Measurements from ENCODE around the gene TUT1. TPM values are rescaled to one million over a fixed set of nuclear protein-coding genes. Genes with fewer than 3 reads are reported as not detected.

TUT1 gene
- total RNA-seq, 1 donor from 2014 or later: 23.1 TPM

DNA sequence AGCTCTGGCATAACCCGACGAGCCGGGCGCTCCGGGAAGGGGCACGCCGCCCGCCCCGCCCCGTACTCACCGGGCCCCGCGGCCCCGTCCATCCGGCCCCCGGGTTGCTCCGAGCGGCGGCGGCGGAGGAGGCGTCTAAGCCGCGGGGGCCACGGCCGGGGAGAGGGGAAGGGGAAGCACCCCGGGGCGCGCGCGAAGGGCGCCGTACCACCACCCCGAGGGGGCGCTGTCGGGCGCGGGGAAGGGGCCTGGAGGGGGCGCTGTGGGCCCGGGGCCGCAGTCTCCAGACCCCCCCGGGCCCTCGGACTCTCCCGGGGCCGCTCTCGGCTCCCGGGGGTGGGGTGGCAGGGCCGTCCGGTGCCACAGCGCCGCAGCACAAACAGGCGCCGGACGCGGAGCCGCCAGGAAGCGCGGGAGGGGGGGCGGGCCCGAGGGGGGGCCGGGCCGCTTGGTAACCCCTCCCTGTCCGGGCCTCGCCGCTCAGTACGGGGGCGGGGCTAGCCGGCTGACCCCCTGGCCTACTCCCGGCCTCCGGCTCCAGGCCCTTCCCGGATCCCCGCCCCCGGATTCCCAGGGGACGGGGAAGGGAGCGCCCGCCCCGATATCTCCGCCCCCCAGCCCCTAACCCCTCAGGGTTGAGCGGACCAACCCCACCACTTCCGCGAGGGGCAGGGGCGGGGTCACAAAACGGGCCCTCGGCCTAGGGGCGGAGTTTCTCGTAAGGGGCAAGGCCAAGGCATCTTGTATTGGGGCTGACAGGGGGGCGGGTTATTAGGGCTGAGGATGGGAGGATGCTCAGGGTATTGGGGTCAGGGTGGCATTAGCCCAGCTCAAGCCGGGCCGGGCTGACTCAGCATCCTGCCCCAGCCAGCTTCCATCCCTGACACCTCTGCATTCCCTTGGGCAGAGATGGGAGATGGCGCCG, 21.3 kb upstream of the TUT1 start, which contains the start of the genes EML3 and ROM1:
Gene EML3 (minus strand): TSS at position 410 of the 925 bp plus-strand sequence. CDS start 318 bp downstream, at position 92.
Gene ROM1 (plus strand): TSS at position 892 of the 925 bp plus-strand sequence. CDS start 25 bp downstream, at position 917.
- Mint-ChIP-seq H3K36me3 (ENCODE audit: insufficient read depth) (peaks cover 2% of the 10 kb centered on the region), H3K4me3 (ENCODE audit: low read depth) (peak within 1 kb of the TSS; percentile 93), H3K27me3 (no peaks in the 10 kb centered on the region), H3K27ac (peak within 1 kb of the TSS; percentile 95), H3K4me1 (ENCODE audit: low read depth) (peaks cover 5% of the 10 kb centered on the region), H3K9me3 (ENCODE audit: low read depth) (no peaks in the 10 kb centered on the region)
- peak; percentile 77 for DNase-seq (ENCODE audit: low spot score, unreplicated experiment)
- TF ChIP-seq, protein P1, sequence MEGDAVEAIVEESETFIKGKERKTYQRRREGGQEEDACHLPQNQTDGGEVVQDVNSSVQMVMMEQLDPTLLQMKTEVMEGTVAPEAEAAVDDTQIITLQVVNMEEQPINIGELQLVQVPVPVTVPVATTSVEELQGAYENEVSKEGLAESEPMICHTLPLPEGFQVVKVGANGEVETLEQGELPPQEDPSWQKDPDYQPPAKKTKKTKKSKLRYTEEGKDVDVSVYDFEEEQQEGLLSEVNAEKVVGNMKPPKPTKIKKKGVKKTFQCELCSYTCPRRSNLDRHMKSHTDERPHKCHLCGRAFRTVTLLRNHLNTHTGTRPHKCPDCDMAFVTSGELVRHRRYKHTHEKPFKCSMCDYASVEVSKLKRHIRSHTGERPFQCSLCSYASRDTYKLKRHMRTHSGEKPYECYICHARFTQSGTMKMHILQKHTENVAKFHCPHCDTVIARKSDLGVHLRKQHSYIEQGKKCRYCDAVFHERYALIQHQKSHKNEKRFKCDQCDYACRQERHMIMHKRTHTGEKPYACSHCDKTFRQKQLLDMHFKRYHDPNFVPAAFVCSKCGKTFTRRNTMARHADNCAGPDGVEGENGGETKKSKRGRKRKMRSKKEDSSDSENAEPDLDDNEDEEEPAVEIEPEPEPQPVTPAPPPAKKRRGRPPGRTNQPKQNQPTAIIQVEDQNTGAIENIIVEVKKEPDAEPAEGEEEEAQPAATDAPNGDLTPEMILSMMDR (IDR thresholded peaks at IDR 0.05; ENCODE audit: unreplicated experiment): peak; percentile 99

DNA sequence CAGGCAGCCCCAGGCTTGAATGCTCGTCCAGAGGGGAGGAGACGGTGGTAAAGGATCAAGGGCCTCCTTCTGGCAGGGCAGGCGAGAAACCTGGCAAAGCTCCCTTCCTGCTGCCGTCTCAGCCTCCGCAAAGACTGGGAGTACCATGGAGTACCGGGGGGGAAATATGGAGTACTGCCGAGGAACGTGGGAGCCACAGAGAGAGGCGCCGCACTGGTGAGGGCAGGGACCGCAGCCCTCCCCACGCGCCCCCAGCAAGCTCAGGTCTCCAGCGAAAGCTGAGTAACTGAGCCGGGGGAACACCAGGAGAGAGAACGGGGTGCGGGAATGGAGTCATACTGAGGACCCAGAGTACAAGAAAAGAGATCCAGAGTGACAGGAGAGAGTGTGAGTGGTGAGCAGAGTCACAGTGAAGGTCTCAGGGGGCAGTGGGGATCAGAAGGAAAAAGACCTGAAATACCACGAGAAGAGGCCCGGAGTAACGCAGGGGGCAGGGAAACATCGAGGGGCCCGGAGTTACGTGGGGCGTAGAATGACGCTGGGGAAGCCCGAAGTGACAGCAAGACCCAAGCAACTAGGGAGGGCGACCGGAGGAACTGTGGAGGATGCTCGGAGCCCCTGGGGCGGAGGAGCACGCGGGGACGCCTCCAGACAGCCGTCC, 20.5 kb upstream of the TUT1 start:
- peak overlapping the region; percentile 95 for H3K27ac Mint-ChIP-seq
- H3K27me3 Mint-ChIP-seq: no peaks in the 10 kb centered on the region
- H3K9me3 Mint-ChIP-seq (ENCODE audit: low read depth): no peaks in the 10 kb centered on the region
- H3K4me1 Mint-ChIP-seq (ENCODE audit: low read depth): peaks cover 6% of the 10 kb centered on the region
- no peak for DNase-seq (ENCODE audit: low spot score, unreplicated experiment)
- H3K4me3 Mint-ChIP-seq (ENCODE audit: low read depth): peak overlapping the region; percentile 93
- TF ChIP-seq, protein P1 (IDR thresholded peaks at IDR 0.05; ENCODE audit: unreplicated experiment): no peak
- peaks cover 2% of the 10 kb centered on the region for H3K36me3 Mint-ChIP-seq (ENCODE audit: insufficient read depth)

DNA sequence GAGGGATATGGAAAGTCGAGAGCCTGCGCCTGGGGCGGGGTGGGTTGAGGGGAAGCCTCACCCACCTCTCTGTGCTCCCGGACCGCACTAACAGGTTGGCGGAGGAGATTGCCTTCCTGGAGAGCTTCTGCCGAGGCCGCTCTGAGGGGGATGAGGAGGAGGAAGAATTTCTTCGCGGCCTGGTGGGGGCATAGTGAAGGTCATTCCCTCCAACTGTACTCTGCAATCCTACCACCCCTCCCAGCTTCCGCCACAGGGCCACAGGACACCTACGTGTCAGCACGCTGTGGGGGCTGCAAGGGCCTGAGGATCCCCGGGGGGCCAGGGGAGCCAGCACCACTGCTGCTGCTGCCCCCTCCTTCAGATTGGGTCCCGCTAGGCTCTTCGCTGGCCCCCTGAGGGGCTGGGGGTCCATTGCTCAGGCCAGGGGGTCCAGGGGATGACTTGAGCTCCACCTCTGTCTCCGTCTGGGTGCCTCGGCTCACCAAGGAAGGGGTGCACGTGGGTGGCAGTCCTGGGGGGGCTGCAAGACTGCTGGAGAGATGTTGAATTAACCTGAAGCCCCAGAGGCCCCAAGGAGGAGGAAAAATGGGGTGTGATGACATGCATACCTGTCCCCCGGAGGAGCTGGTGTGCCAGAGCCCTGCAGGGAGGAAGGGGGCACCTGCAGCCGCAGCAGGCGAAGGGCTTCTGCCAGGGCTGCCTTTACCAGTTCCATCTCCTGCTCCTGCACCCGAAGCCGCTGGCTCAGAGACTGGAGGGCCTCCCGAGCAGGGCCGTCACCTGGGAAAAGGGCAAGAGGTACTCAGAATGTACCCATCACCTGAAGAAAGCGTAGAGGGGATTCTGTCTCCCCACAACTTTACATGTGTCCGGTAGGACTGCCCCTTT, 19.7 kb upstream of the TUT1 start:
- Mint-ChIP-seq H3K4me3 (ENCODE audit: low read depth) (peak overlapping the region; percentile 93), H3K27me3 (no peaks in the 10 kb centered on the region), H3K36me3 (ENCODE audit: insufficient read depth) (peaks cover 2% of the 10 kb centered on the region), H3K9me3 (ENCODE audit: low read depth) (no peaks in the 10 kb centered on the region), H3K4me1 (ENCODE audit: low read depth) (peaks cover 8% of the 10 kb centered on the region), H3K27ac (no peak overlapping the region)
- TF ChIP-seq, protein P1 (IDR thresholded peaks at IDR 0.05; ENCODE audit: unreplicated experiment): no peak
- DNase-seq (ENCODE audit: low spot score, unreplicated experiment): no peak

DNA sequence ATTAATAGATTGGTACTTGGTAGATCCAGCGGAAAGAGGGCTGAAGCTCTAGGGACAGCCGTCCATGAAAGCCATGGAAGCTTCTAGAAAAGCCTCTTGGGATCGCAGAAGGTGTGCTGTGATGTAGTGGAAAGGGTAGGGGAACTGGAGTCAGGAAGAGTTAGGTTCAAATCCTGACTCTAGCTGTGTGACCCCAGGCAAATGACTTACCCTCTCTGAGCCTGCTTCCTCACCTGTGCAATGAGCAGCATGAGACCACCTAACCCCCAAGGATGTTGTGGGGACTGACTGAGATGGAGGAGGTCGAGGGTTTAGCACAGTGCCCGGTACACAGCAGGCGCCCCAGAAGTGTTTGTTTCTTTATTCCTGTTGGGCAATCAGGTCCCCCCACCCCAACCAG, 19.1 kb upstream of the TUT1 start:
- Mint-ChIP-seq H3K27ac (no peak overlapping the region), H3K36me3 (ENCODE audit: insufficient read depth) (peaks cover 2% of the 10 kb centered on the region), H3K4me1 (ENCODE audit: low read depth) (peaks cover 8% of the 10 kb centered on the region), H3K9me3 (ENCODE audit: low read depth) (no peaks in the 10 kb centered on the region), H3K4me3 (ENCODE audit: low read depth) (peak overlapping the region; percentile 52), H3K27me3 (no peaks in the 10 kb centered on the region)
- DNase-seq (ENCODE audit: low spot score, unreplicated experiment): no peak
- TF ChIP-seq, protein P1 (IDR thresholded peaks at IDR 0.05; ENCODE audit: unreplicated experiment): no peak

All from progenitor cell of endocrine pancreas (in vitro differentiated cells).